HepG2 (cell line): ENCODE measurements around the gene PTPRD. TPM values are rescaled to one million over a fixed set of nuclear protein-coding genes. Genes with fewer than 3 reads are reported as not detected.

ENCODE experiments used
- ATAC-seq: fragments of 200-7000 bp; cut with Tn5 transposase; 3 replicates; pipeline ENCODE4 v1.9.1; 2020; ENCODE audit warnings: mild to moderate bottlenecking, moderate library complexity
- BruUV-seq: library from RNA; stranded (reverse); fragments of 400-500 nt; replicated peaks from 2 replicates; lab custom pipeline; 2021; lab: Mats Ljungman, UMichigan
- CTCF ChIA-PET: fragments of 300-600 bp; formaldehyde crosslinking; extraction: SDS; loops from one replicate; lab custom pipeline; 2021; ENCODE audit warnings: low total read pairs, inconsistent platforms, low intra/inter-chr PET ratio; lab: Yijun Ruan, JAX
- POLR2A ChIA-PET: fragments of 350-600 bp; sonication (Branson Sonifier 250); formaldehyde crosslinking; loops from one replicate; lab custom pipeline; 2020; ENCODE audit warnings: antibody characterized with exemption, inconsistent platforms; lab: Yijun Ruan, JAX
- DNase-seq: peaks from one replicate; pipeline ENCODE4 v3.0.0-alpha.2; 2015; ENCODE audit warnings: low spot score
- FAIRE-seq: peaks from 3 replicates; lab custom pipeline; 2011; peaks lifted over from hg19 to GRCh38; lab: Jason Lieb, UNC
- H2AFZ ChIP-seq: one replicate; pipeline ENCODE4 v1.6.1; 2011; ENCODE audit warnings: low read length, inconsistent platforms
- H3K27ac ChIP-seq: fragments of 300-600 bp; 3 replicates; pipeline ENCODE4 v1.8.0; 2011; ENCODE audit warnings: mixed run types, mild to moderate bottlenecking, mixed read lengths, low read length, inconsistent platforms; ENCODE audit not compliant: insufficient read depth; ENCODE audit errors: extremely low read length
- H3K27me3 ChIP-seq, 2 experiments: fragments of 200-600 bp in 1 of 2; 2 replicates in 1 of 2; 3 replicates in 1 of 2; pipeline versions ENCODE4 v1.6.0 to v1.8.0; 2011; ENCODE audit warnings: low read length in 2 of 2, mild to moderate bottlenecking in 2 of 2, moderate library complexity in 2 of 2, inconsistent platforms in 1 of 2; ENCODE audit not compliant: insufficient read depth in 2 of 2, control insufficient read depth in 1 of 2
- H3K36me3 ChIP-seq, 2 experiments: fragments of 200-600 bp in 1 of 2; replicated peaks in 1 of 2; 2 replicates in 1 of 2; 3 replicates in 1 of 2; pipeline versions ENCODE4 v1.5.1 to v1.8.0; 2011; ENCODE audit warnings: low read length in 2 of 2, inconsistent platforms in 1 of 2; ENCODE audit not compliant: insufficient read depth in 2 of 2, control insufficient read depth in 1 of 2
- H3K4me1 ChIP-seq: 2 replicates; pipeline ENCODE4 v1.5.1; 2012; ENCODE audit warnings: low read length, inconsistent platforms; ENCODE audit not compliant: insufficient read depth
- H3K4me2 ChIP-seq: 2 replicates; pipeline ENCODE4 v1.6.0; 2011; ENCODE audit warnings: low read depth, low read length, inconsistent platforms
- H3K4me3 ChIP-seq, 3 experiments: fragments of 200-600 bp in 1 of 3; sonication (generic), shearing (Covaris generic) in 1 of 3; replicated peaks in 1 of 3; 2 replicates each; pipeline ENCODE4 v1.5.1; 2011 to 2016; ENCODE audit warnings: low read length in 3 of 3, inconsistent platforms in 2 of 3, low read depth in 2 of 3, mild to moderate bottlenecking in 2 of 3, control low read depth in 1 of 3, mixed read lengths in 1 of 3; ENCODE audit not compliant: insufficient read depth in 1 of 3
- H3K79me2 ChIP-seq: one replicate; pipeline ENCODE4 v1.6.1; 2011; ENCODE audit warnings: low read length, inconsistent platforms; ENCODE audit not compliant: insufficient read depth
- H3K9ac ChIP-seq: 2 replicates; pipeline ENCODE4 v1.6.0; 2011; ENCODE audit warnings: mild to moderate bottlenecking, low read depth, low read length, inconsistent platforms; ENCODE audit not compliant: insufficient read depth
- H3K9me3 ChIP-seq: 2 replicates; pipeline ENCODE4 v1.5.1; 2012; ENCODE audit warnings: mild to moderate bottlenecking, low read length
- H4K20me1 ChIP-seq: 2 replicates; pipeline ENCODE4 v1.6.0; 2011; ENCODE audit warnings: inconsistent platforms, mild to moderate bottlenecking, low read length, moderate library complexity; ENCODE audit not compliant: insufficient read depth
- AGO1 ChIP-seq: fragments of 200-400 bp; formaldehyde crosslinking; IDR thresholded peaks from 2 replicates; pipeline ENCODE4 v1.6.1; 2017; ENCODE audit warnings: mild to moderate bottlenecking, low read depth, low read length, moderate library complexity; ENCODE audit not compliant: poor library complexity, severe bottlenecking
- BCL6 ChIP-seq: IDR thresholded peaks from 2 replicates; pipeline ENCODE4 v1.6.1; 2016; ENCODE audit warnings: missing genetic modification reagents, missing compliant biosample characterization
- POLR2AphosphoS5 ChIP-seq: IDR thresholded peaks from 2 replicates; pipeline ENCODE4 v1.6.1; 2012; ENCODE audit warnings: low read depth, low read length
- SOX13 ChIP-seq, 3 experiments: fragments of 450-650 bp in 1 of 3; sonication (generic) in 1 of 3; formaldehyde crosslinking in 1 of 3; IDR thresholded peaks in 2 of 3; conservative IDR thresholded peaks in 1 of 3; 2 replicates each; pipeline versions ENCODE4 v1.5.0 to v1.6.1; 2016 to 2020; ENCODE audit warnings: antibody characterized with exemption in 1 of 3, mild to moderate bottlenecking in 1 of 3, missing compliant biosample characterization in 1 of 3, missing genetic modification reagents in 1 of 3, moderate library complexity in 1 of 3
- THAP9 ChIP-seq: sonication (generic); formaldehyde crosslinking; IDR thresholded peaks from 2 replicates; pipeline ENCODE4; 2020; ENCODE audit warnings: missing genetic modification reagents, mild to moderate bottlenecking, borderline replicate concordance
- ZFP41 ChIP-seq: sonication (generic); formaldehyde crosslinking; IDR thresholded peaks from 2 replicates; pipeline ENCODE4 v1.4.0; 2020; ENCODE audit warnings: mild to moderate bottlenecking, missing genetic modification reagents, borderline replicate concordance
- ZHX2 ChIP-seq, 2 experiments: sonication (generic) in 1 of 2; formaldehyde crosslinking in 1 of 2; IDR thresholded peaks; 2 replicates each; pipeline versions ENCODE4 v1.6.1 to v1.9.0; 2014 to 2022; ENCODE audit warnings: antibody characterized with exemption in 1 of 2, borderline replicate concordance in 1 of 2, inconsistent platforms in 1 of 2, low read depth in 1 of 2, missing genetic modification reagents in 1 of 2
- ZNF329 ChIP-seq: sonication (generic); formaldehyde crosslinking; IDR thresholded peaks from 2 replicates; pipeline ENCODE4 v1.9.0; 2021; ENCODE audit warnings: low read depth, mild to moderate bottlenecking, missing genetic modification reagents
- WGBS: methylation state at CpG from one replicate; pipeline ENCODE4 v1.1.6; 2017; ENCODE audit warnings: low lambda C conversion rate; 5-methylcytosine and 5-hydroxymethylcytosine counted together
- in situ Hi-C: cut with HindIII; loops from 2 replicates; pipeline ENCODE4 v1.10.0; 2017; ENCODE audit warnings: low pct_unique_long_range_greater_than_20kb; ENCODE audit not compliant: extremely low pct_ligation_motif_present
- intact Hi-C: fragments of 100-400 bp; cut with micrococcal nuclease; formaldehyde crosslinking; loops from one replicate; pipeline ENCODE4 v1.10.0; 2022; ENCODE audit not compliant: unreplicated experiment
- polyA plus RNA-seq, 8 experiments: library from polyadenylated mRNA; depleted of rRNA in 3 of 8; stranded (reverse) in 7 of 8; unstranded in 1 of 8; fragments of >200 nt; fragmentation: Illumina TruSeq in 4 of 8; extraction: Trizol in 4 of 8; gene quantifications; 2 replicates each; pipeline versions ENCODE4 v1.2.1 to v1.2.3, GENCODE V29; 2011 to 2016; ENCODE audit warnings: low read depth in 4 of 8, missing spikeins in 1 of 8, mixed read lengths in 1 of 8; ENCODE audit not compliant: insufficient read depth in 1 of 8
- total RNA-seq, 5 experiments: library from RNA; depleted of rRNA; stranded (reverse); fragments of >200 nt; fragmentation: Illumina TruSeq; extraction: Trizol; gene quantifications; 2 replicates each; pipeline ENCODE4 v1.2.3, GENCODE V29; 2016; ENCODE audit warnings: low read depth in 1 of 5

The PTPRD gene
- total and polyA plus RNA-seq, 2 of the 13 experiments (the other 11 are each of a cell fraction or from before 2014, with no cell fraction given) = 0.05 TPM; not detected in 1

GRCh38 chr9:9054354-9054992 is 1558.3 kb downstream of the PTPRD start:
- WGBS = 0% methylated on average over 3 of the region's 3 CpGs
- peaks cover 30% of the 10 kb centered on the region; the same call in 1 of the 2 replicates for H3K9me3 ChIP-seq
- H4K20me1 ChIP-seq = no peaks in the 10 kb centered on the region
- H3K4me1 ChIP-seq = peaks cover 6% of the 10 kb centered on the region; the same call in 1 of the 2 replicates
- H2AFZ ChIP-seq = no peak overlapping the region
- DNase-seq (peak; percentile 47), ATAC-seq (peak; percentile 69), FAIRE-seq (no peak)
- H3K27ac ChIP-seq = no peak overlapping the region
- in situ Hi-C loops (no loop called here), intact Hi-C loops (no loop called here)
- no peaks in the 10 kb centered on the region for H3K27me3 ChIP-seq
- no peak overlapping the region for H3K9ac ChIP-seq
- H3K79me2 ChIP-seq = no peaks in the 10 kb centered on the region
- no peaks in the 10 kb centered on the region for H3K36me3 ChIP-seq
- ChIA-PET POLR2A (no interaction called here), CTCF (no interaction called here)
- BruUV-seq = no TSS peak
- no peak overlapping the region for H3K4me2 ChIP-seq
- H3K4me3 ChIP-seq = no peak overlapping the region
- TF ChIP-seq AGO1 = no peak
- no peak for TF ChIP-seq SOX13 (IDR thresholded peaks at IDR 0.05)
- peak in 1 of 2 experiments; percentile 59; a peak in 2 of 4 replicates for TF ChIP-seq SOX13 (CRISPR knock-in tag; conservative IDR thresholded peaks at IDR 0.05 in 1 of 2, IDR thresholded peaks at IDR 0.05 in 1 of 2)
- no peak for TF ChIP-seq ZHX2 (IDR thresholded peaks at IDR 0.05; ENCODE audit: low read depth)
- TF ChIP-seq ZHX2 (CRISPR knock-in tag; IDR thresholded peaks at IDR 0.05; ENCODE audit: borderline replicate concordance) = no peak
- no peak for TF ChIP-seq ZFP41
- no peak for TF ChIP-seq ZNF329 (CRISPR knock-in tag)
- no peak for TF ChIP-seq BCL6
- no peak for TF ChIP-seq THAP9 (CRISPR knock-in tag)
- no peak for TF ChIP-seq POLR2AphosphoS5
